ENCODE data around the gene MYG1.

Gene MYG1, protein sequence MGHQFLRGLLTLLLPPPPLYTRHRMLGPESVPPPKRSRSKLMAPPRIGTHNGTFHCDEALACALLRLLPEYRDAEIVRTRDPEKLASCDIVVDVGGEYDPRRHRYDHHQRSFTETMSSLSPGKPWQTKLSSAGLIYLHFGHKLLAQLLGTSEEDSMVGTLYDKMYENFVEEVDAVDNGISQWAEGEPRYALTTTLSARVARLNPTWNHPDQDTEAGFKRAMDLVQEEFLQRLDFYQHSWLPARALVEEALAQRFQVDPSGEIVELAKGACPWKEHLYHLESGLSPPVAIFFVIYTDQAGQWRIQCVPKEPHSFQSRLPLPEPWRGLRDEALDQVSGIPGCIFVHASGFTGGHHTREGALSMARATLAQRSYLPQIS

DNA sequence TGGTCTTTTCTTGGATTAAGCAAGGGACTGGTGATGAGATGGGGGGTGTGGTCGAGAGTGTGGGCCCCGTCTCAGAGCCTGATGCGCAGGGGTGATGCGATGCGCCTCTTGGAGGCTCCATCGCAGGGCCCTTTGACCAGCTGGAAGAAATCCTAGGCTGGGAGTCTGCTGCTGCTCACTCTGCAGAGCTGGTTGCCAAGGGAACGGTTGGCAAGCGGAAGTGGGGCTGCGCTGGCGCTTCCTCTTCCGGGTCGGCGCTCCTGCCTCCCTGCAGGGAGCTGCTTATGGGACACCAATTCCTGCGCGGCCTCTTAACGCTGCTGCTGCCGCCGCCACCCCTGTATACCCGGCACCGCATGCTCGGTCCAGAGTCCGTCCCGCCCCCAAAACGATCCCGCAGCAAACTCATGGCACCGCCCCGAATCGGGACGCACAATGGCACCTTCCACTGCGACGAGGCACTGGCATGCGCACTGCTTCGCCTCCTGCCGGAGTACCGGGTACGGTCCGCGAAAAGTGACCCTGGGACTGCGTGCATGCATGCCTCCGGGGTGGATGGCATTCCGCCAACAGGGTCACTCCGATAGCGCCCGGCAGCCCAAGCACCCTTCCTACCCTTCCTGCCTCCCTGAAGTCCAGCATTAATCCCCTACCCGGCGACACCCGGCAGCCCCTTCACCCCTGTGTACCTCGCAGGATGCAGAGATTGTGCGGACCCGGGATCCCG lies at the start of gene MYG1:
Gene MYG1, plus strand, starts transcription at position 242 of the 727 bp plus-strand sequence. Its CDS starts 43 bp downstream, at position 285.
- peak; percentile 69 to 77 for ATAC-seq

DNA sequence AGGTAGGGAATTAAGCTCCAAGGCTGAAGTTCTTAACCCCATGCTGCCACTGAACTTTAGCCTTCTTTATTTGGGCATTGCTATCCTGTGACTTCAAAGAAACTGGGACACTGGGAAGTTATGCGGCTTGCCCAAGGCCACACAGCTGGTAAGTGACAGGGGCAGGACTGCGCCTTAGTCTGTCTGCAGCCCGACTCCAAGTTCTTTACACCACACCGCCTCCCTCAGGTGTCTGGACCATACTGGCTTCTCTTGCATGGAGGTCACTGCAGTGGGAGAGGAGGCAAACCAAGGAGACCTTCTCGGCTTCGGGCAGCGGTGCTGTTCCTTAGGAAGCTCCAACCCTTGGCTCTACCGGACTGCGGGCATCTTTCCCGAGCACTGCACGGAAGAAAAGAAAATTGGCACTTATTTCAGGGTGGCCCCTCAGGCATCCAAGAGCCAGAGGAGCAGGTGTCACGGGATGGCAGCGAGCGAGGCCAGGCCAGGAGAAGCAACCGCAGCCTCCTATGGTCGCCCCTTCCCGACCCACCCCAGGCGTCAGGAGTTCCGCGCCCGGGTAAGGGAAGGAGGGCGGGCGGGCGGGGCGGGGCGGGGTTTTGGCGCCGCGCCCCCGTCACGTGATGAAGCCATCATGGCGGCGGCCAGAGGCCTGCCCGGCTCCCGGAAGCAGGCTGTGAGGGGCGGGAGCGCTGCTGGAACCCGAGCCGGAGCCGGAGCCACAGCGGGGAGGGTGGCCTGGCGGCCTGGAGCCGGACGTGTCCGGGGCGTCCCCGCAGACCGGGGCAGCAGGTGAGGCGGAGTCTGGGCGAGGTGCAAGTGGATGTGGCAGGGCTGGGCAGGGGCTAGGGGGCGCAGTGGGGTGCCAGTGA lies 47.8 kb upstream of the MYG1 start:
- peak; percentile 83 to 86 for ATAC-seq

- ATAC-seq, result no peak
Observed at GRCh38 chr12:53252349-53252916, 47.1 kb upstream of the MYG1 start.

DNA sequence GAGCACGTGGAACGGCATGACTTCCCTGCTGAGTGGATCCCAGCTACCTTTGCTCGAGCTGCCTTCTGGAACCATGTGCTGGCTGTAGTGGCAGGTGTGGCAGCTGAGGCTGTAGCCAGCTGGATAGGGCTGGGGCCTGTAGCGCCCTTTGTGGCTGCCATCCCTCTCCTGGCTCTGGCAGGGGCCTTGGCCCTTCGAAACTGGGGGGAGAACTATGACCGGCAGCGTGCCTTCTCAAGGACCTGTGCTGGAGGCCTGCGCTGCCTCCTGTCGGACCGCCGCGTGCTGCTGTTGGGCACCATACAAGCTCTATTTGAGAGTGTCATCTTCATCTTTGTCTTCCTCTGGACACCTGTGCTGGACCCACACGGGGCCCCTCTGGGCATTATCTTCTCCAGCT lies 46.2 kb upstream of the MYG1 start:
- no peak for ATAC-seq

DNA sequence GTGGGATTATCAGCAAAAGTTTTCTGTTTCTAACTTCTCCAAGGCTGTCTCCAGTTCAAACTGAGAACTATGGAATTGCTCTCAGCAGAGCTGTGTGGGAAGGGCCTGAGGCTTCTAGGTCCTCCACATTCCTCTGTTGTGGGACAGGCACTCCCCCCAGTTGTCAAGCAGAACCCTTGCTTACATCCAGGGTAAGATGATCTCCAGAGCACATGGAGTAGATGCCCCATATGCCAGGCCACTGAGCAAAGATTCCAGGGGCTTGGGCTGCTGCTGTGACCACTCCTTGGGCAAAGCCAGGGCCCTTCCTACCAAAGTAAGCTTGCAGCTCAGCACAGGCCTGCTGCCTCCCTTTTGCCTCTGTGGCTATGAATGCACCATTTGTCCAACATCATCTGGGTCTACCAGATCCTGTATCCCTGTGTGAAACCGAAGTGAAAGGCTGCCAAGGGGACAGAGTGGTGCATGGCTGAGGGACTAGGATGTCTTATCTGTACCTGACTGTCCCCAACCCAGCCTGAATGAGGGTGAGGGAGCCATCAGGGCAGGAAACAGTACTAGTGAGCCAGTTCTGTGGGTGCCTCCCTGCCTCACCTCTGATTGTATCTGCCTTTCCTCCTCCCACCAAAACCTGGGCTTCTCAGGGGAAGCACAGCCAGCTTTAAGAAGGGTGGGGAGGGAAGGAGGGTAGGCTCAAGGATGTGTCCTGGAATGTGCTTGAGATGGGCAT lies 44.5 kb upstream of the MYG1 start:
- ATAC-seq, result no peak

- no peak for ATAC-seq
Observed at GRCh38 chr12:53255996-53256395, 43.5 kb upstream of the MYG1 start.

DNA sequence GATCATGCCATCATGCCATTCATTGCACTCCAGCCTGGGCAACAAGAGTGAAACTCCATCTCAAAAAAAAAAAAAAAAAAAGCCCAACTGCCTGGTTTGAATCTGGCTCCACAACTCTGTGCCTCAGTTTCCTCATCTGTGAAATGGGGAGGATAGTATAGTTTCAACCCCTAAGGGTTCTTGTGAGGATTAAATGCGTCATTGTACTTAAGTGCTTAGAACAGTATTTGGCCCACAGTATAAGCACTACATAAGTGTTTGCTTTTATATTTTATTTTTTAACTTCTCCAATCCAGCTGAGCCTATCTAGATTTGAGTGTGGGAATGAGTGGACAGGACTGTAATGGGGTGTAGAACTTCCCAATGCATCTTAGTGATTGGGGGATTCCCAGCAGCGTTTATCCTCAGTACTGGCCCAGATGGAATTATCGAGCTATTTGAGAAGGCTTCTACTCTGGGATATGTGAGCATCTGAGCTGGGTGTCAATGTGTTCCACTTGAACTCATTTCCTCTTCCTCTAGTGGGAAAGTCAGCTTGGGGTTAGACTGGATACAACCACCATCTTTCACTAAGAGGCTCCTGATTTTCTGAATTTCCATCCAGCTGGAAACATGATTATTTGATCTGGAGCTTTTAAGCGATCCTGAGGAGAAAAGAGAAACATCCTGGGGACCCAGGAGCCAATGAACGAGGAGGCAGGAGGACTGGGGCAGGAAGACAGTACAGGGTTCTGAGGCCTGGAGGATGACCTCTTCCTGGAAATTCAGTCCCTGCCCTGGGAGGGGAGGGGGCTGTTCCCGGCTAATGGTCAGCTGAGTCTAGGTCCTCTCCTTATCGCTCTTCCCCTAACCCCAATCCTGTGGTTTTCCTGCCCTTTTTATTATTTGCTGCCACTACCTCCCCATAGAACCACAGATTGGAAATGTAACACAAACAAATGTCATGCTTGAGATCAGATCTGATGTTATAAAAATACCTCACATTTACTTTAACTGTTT lies 40.7 kb upstream of the MYG1 start:
- ATAC-seq, result no peak

DNA sequence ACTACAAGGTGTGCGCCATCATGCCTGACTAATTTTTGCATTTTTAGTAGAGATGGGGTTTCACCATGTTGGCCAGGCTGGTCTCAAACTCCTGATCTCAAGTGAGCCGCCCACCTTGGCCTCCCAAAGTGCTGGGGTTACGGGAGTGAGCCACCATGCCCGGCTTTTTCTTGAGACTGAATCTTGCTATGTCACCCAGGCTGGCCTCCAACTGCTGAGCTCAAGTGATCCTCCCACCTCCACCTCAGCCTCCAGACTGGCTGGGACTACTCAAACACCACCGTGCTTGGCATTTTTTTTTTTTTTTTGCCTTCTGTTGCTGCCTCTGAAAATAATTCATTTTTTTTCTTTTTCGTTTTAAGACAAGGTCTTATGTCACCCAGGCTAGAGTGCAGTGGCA lies 39.6 kb upstream of the MYG1 start:
- ATAC-seq, result no peak

- no peak for ATAC-seq
Observed at GRCh38 chr12:53265783-53266182, 33.7 kb upstream of the MYG1 start.

DNA sequence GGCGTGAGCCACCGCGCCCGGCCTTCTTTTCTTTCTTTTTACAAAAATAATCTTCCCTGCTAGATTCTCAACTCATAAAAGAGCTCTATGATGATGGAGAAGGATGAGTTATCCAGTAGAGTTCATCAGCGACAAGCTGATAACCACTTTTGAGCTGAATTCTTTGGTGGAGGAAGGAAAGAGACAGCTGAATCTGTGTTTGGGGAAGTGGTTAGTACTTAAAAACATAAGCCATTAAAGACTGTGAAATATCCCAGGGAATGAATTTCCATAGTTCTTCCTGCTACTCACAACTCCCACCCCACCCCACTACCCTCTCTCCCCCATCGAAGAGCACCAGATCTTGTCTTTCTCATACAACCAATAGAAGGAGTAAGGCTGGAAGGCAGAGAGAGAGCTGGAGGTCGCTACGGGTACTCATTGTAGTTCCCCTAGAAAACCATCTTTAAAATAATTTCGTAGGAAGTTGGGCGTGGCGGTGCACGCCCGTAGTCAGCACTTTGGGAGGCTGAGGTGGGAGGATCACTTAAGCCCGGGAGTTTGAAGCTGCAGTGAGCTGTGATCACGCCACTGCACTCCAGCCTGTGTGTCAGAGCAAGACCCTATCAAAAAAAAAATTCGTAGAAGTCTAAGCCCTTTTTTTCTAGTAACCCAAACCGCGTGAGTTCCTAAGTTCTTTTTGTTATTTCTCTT lies 32.0 kb upstream of the MYG1 start:
- peak; percentile 46 to 50 for ATAC-seq

- ATAC-seq, result peak; percentile 89 to 92
Observed at GRCh38 chr12:53267999-53268629, 31.4 kb upstream of the MYG1 start, which contains the start of gene ESPL1. Gene ESPL1, plus strand, starts transcription at chr12:53268299. Its CDS starts 468 bp downstream, at chr12:53268767.

GRCh38 chr12:53268630-53269562 lies 30.6 kb upstream of the MYG1 start:
- no peak for ATAC-seq

DNA sequence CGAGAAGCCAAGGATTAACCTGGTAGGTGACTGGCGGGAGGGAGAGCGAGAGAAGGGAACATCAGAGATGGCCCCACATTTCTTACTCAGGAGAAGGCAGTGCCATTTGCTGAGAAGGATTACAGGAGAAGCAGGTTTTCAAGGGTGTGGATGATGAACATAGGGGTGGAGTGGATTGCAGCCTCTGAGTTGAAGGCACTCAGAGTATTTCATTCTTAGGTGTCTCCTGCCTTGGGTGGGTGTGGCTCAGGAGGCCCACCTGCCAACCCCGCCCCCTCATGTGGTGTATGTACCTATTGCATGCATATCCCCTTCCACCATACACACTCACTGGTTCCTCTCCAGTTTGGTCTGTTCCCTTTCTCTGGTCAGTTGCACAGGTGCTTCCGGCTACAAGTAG lies 25.1 kb upstream of the MYG1 start:
- no peak for ATAC-seq

DNA sequence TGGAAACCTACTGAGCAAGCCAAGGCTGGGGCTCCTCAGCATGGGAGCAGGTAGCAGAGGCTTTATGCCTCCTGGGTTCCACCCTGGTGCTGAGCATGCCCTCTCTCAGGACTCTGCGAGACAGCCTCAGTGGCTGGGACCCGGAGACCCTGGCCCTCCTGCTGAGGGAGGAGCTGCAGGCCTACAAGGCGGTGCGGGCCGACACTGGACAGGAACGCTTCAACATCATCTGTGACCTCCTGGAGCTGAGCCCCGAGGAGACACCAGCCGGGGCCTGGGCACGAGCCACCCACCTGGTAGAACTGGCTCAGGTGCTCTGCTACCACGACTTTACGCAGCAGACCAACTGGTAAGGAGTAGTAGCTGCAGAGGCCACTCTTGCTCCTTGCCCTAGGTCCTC lies 23.0 kb upstream of the MYG1 start:
- ATAC-seq, result no peak

- no peak for ATAC-seq
Observed at GRCh38 chr12:53277981-53278380, 21.5 kb upstream of the MYG1 start.

- no peak for ATAC-seq
Observed at GRCh38 chr12:53279283-53279869, 20.1 kb upstream of the MYG1 start.

DNA sequence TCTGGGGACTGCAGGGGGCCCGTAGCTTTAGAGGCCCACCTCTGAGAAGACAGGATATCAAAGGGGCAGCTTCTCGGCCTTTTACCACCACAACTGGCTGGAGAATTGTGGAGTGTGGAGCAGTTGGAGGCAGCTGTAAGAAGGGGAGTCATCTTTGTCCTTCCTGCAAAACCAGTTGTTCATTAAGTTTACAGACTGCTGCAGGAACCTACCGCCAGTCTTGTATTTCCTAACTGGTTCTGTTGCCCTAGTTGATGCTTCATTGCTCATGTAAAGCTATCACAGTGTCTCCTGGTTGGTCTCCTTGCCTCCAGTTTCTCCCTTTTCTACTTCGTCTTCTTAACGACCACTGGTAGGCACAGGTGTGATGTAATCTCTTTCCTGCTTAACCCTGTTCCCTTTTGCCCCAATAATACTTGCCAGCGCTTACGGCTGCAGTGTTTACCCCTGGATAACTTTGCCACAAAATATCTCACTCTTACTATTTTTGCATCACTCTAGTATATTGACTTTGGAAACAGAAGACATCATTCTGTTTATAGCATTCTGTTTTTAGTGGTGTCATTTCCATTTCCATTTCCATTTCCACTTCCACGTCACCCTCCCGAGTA lies 19.5 kb upstream of the MYG1 start:
- no peak for ATAC-seq

DNA sequence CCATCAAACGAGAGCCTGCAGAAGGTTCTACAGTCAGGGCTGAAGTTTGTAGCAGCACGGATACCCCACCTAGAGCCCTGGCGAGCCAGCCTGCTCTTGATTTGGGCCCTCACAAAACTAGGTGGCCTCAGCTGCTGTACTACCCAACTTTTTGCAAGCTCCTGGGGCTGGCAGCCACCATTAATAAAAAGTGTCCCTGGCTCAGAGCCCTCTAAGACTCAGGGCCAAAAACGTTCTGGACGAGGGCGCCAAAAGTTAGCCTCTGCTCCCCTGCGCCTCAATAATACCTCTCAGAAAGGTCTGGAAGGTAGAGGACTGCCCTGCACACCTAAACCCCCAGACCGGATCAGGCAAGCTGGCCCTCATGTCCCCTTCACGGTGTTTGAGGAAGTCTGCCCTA lies 13.0 kb upstream of the MYG1 start:
- no peak for ATAC-seq
